Testis (tissue), 3 donors: ENCODE results near the gene HAPLN2. TPM values are rescaled to one million over a fixed set of nuclear protein-coding genes. Genes with fewer than 3 reads are reported as not detected.

ENCODE experiments used
- DNase-seq: peaks from one replicate; pipeline ENCODE4 v3.0.0-alpha.2; 2019
- H3K27ac ChIP-seq, 2 donors: fragments of 200-600 bp; sonication (generic); one replicate each; pipeline ENCODE4 v1.5.1; 2019
- H3K27me3 ChIP-seq: fragments of 200-600 bp; sonication (generic); one replicate; pipeline ENCODE4 v1.5.1; 2019
- H3K36me3 ChIP-seq: fragments of 200-600 bp; sonication (generic); one replicate; pipeline ENCODE4 v1.5.1; 2017; ENCODE audit warnings: low read depth; ENCODE audit errors: missing control alignments
- H3K4me1 ChIP-seq: fragments of 200-600 bp; sonication (generic); one replicate; pipeline ENCODE4 v1.5.1; 2019
- H3K4me3 ChIP-seq, 2 donors: fragments of 200-600 bp; sonication (generic); one replicate each; pipeline ENCODE4 v1.5.1; 2017 to 2019
- H3K9me3 ChIP-seq: fragments of 200-600 bp; sonication (generic); one replicate; pipeline ENCODE4 v1.5.1; 2017
- POLR2A ChIP-seq: fragments of 450-650 bp; IDR thresholded peaks from one replicate; pipeline ENCODE4 v1.6.1; 2017; ENCODE audit warnings: antibody characterized with exemption, mild to moderate bottlenecking, moderate library complexity
- WGBS, 2 donors: methylation state at CpG; one replicate each; pipeline ENCODE4 v1.1.5; 2018; 5-methylcytosine and 5-hydroxymethylcytosine counted together
- intact Hi-C: fragments of 100-400 bp; cut with DNase I; formaldehyde crosslinking; loops from one replicate; pipeline ENCODE4 v1.15.1; 2023; ENCODE audit warnings: low total_unique reads
- polyA plus RNA-seq: library from polyadenylated mRNA; stranded (reverse); fragments of 350-450 nt; fragmentation: Illumina TruSeq; extraction: RNeasy Lipid Tissue Mini Kit (QIAGEN cat#74804); gene quantifications from one replicate; pipeline ENCODE4 v1.2.3, GENCODE V29; 2014; ENCODE audit warnings: low read depth, low replicate concordance; ENCODE audit not compliant: insufficient read depth
- total RNA-seq, 2 donors: library from RNA; depleted of rRNA; stranded (reverse); fragments of >200 nt; gene quantifications; one replicate each; pipeline ENCODE4 v1.2.3, GENCODE V29; 2016
- TF ChIP-seq, protein P1 (sequence below), 3 experiments: fragments of 450-650 bp in 2 of 3; fragments of 200-600 bp in 1 of 3; sonication (generic) in 1 of 3; IDR thresholded peaks; one replicate each; pipeline ENCODE4 v1.5.1; 2016 to 2019; ENCODE audit warnings: antibody characterized with exemption in 3 of 3, mild to moderate bottlenecking in 2 of 3, moderate library complexity in 1 of 3

Gene HAPLN2
- total and polyA plus RNA-seq, 3 donors from 2014 or later, result 1.5 to 6.0 (median 5.5) TPM

DNA sequence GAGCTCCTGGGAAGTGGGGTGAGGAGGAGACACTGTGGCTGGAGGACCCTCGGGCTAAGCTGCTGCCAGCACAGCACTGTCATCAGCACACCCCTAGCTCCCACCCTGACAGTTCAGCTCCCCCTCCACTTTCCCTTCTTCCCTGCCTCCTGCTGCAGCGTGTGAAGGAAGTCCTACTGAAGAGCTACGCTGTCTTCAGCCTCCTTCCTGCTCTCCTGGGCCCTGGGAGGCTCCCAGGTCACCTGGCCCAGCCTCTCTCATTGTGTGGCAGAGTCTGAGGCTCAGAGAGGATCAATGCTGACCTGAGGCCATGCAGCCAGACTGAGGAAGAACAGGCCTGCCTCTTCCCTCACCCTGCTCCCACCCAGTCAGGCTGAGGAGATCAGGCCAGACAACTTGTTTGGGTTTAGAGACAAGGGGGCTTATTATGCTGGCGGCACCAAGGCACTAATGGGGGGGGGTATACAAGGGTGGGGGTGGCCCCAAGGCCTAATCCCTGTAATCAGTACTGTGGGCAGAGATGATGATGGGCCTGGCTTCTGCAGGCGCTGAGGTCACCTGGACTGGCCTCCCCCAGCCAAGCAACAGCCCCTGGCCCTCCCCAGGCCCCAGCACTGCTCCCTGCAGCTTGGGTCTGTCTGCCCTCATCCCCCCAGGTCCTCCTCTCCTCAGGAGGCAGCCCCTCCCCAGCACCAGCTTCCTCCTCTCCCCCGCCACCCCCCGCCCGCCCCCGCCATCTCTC is 48.9 kb downstream of the HAPLN2 start:
- Histone ChIP-seq H3K9me3 (no peaks in the 10 kb centered on the region), H3K27ac (peak overlapping the region; percentile 56 to 83), H3K4me3 (no peak overlapping the region), H3K36me3 (no peaks in the 10 kb centered on the region), H3K27me3 (no peaks in the 10 kb centered on the region), H3K4me1 (peaks cover 46% of the 10 kb centered on the region)
- intact Hi-C loops, result no loop called here
- TF ChIP-seq POLR2A, result no peak
- TF ChIP-seq, protein P1, sequence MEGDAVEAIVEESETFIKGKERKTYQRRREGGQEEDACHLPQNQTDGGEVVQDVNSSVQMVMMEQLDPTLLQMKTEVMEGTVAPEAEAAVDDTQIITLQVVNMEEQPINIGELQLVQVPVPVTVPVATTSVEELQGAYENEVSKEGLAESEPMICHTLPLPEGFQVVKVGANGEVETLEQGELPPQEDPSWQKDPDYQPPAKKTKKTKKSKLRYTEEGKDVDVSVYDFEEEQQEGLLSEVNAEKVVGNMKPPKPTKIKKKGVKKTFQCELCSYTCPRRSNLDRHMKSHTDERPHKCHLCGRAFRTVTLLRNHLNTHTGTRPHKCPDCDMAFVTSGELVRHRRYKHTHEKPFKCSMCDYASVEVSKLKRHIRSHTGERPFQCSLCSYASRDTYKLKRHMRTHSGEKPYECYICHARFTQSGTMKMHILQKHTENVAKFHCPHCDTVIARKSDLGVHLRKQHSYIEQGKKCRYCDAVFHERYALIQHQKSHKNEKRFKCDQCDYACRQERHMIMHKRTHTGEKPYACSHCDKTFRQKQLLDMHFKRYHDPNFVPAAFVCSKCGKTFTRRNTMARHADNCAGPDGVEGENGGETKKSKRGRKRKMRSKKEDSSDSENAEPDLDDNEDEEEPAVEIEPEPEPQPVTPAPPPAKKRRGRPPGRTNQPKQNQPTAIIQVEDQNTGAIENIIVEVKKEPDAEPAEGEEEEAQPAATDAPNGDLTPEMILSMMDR (IDR thresholded peaks at IDR 0.05), result no peak
- 63 to 84% methylated on average over 7 to 9 of the region's 9 CpGs for WGBS, 2 donors
- DNase-seq, result no peak

- H3K27ac ChIP-seq, result peak overlapping the region; percentile 56 to 83
- TF ChIP-seq, protein P1 (IDR thresholded peaks at IDR 0.05), result no peak
- TF ChIP-seq POLR2A, result no peak
- H3K36me3 ChIP-seq, result no peaks in the 10 kb centered on the region
- H3K4me1 ChIP-seq, result peaks cover 40% of the 10 kb centered on the region
- no peak overlapping the region for H3K4me3 ChIP-seq
- DNase-seq, result no peak
- 86 to 87% methylated on average over 14 to 17 of the region's 17 CpGs for WGBS, 2 donors
- intact Hi-C loops, result no loop called here
- H3K9me3 ChIP-seq, result no peaks in the 10 kb centered on the region
- H3K27me3 ChIP-seq, result no peaks in the 10 kb centered on the region
These were observed 49.8 kb downstream of the HAPLN2 start for GRCh38 chr1:156668801-156669637.

DNA sequence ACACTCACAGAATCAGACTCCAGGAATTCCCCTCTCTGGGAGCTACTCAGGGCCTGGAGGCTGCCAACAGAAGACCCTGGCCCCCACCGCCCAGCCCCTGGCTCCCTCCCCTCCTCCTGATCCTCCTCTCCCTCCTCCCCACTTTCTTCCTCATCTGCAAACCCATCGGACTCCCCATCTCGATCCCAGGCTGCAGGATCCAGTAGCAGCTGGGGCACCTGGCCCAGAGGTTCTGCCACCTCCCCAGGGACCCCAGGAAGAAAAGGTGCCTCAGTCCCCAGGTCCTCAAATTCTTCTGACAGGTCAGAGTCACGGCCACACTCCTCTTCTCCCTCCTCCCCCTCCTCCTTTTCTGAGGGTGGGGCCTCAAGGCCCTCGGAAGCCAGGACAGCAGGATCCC is 50.6 kb downstream of the HAPLN2 start:
- Histone ChIP-seq H3K27me3 (no peaks in the 10 kb centered on the region), H3K9me3 (no peaks in the 10 kb centered on the region), H3K27ac (no peak overlapping the region), H3K4me1 (peaks cover 32% of the 10 kb centered on the region), H3K36me3 (no peaks in the 10 kb centered on the region), H3K4me3 (no peak overlapping the region)
- 55 to 64% methylated on average over 4 to 5 of the region's 5 CpGs for WGBS, 2 donors
- no peak for DNase-seq
- intact Hi-C loops, result no loop called here
- TF ChIP-seq, protein P1 (IDR thresholded peaks at IDR 0.05), result no peak
- TF ChIP-seq POLR2A, result no peak

DNA sequence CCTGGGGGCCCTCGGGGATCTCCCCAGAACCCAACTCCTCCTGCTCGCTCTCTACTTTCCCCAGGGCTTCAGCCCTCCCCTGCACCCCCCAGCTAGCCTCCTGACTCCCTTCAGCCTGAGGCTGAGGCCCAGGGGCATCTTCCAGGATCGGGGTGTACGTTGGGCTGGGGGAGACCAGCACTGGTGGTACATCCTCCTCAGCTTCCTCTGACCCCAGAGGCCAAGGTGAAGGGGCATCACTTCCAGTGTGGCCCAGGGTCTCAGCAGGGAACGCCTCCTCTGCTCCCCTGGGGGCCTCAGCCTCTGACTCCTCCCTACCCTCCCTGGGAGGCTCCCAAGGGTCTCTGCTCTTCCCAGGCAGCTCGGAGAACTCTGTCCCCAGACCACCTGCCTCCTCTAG is 51.1 kb downstream of the HAPLN2 start:
- 59 to 79% methylated on average over 6 of the region's 6 CpGs for WGBS, 2 donors
- Histone ChIP-seq H3K27ac (no peak overlapping the region), H3K27me3 (no peaks in the 10 kb centered on the region), H3K4me1 (peaks cover 28% of the 10 kb centered on the region), H3K36me3 (no peaks in the 10 kb centered on the region), H3K9me3 (no peaks in the 10 kb centered on the region), H3K4me3 (no peak overlapping the region)
- intact Hi-C loops, result no loop called here
- no peak for TF ChIP-seq POLR2A
- TF ChIP-seq, protein P1 (IDR thresholded peaks at IDR 0.05), result no peak
- DNase-seq, result no peak
